B cell (primary cell): Measurements from ENCODE around the gene PAM. TPM values are rescaled to one million over a fixed set of nuclear protein-coding genes. Genes with fewer than 3 reads are reported as not detected.

Experiments used
- ATAC-seq: fragments of 200-7000 bp; cut with Tn5 transposase; one replicate; pipeline ENCODE4 v1.10.0; 2021; ENCODE audit warnings: low read depth, mild to moderate bottlenecking, moderate number of reproducible peaks, moderate library complexity
- CTCF ChIA-PET: fragments of 350-600 bp; sonication (Branson Sonifier 250); formaldehyde crosslinking; loops from one replicate; lab custom pipeline; 2021; ENCODE audit warnings: antibody characterized with exemption, inconsistent platforms; lab: Charles Lee
- POLR2A ChIA-PET: fragments of 350-600 bp; sonication (Branson Sonifier 250); formaldehyde crosslinking; loops from one replicate; lab custom pipeline; 2021; ENCODE audit warnings: antibody characterized with exemption; lab: Charles Lee
- DNase-seq: peaks from one replicate; pipeline ENCODE4 v3.0.0; 2013
- H2AFZ ChIP-seq: 2 replicates; pipeline ENCODE4 v1.6.1; 2012; ENCODE audit warnings: mild to moderate bottlenecking, low read depth, low read length; ENCODE audit not compliant: insufficient read depth, poor library complexity, severe bottlenecking
- H3K27ac ChIP-seq, 2 donors: 1 replicate in 1 of 2; 2 replicates in 1 of 2; pipeline ENCODE4 v1.5.1; 2012 to 2013; ENCODE audit warnings: low read length in 2 of 2, mild to moderate bottlenecking in 2 of 2, moderate library complexity in 1 of 2
- H3K27me3 ChIP-seq, 4 experiments: fragments of 200-600 bp in 1 of 4; sonication (generic) in 1 of 4; replicated peaks in 1 of 4; 1 replicate in 2 of 4; 2 replicates in 2 of 4; pipeline versions ENCODE4 v1.6.1 to v1.7.0; 2013 to 2016; ENCODE audit warnings: low read length in 3 of 4, mild to moderate bottlenecking in 2 of 4, mixed read lengths in 1 of 4, moderate library complexity in 1 of 4; ENCODE audit not compliant: insufficient read depth in 4 of 4, control insufficient read depth in 3 of 4; ENCODE audit errors: control extremely low read depth in 1 of 4
- H3K36me3 ChIP-seq, 2 experiments: replicated peaks in 1 of 2; 1 replicate in 1 of 2; 2 replicates in 1 of 2; pipeline versions ENCODE4 v1.6.1 to v1.7.1; 2013; ENCODE audit warnings: low read length in 1 of 2; ENCODE audit not compliant: insufficient read depth in 2 of 2, control insufficient read depth in 1 of 2; ENCODE audit errors: control extremely low read depth in 1 of 2, extremely low read depth in 1 of 2
- H3K4me1 ChIP-seq, 2 donors: fragments of 200-600 bp in 1 of 2; sonication (generic) in 1 of 2; 1 replicate in 1 of 2; 2 replicates in 1 of 2; pipeline versions ENCODE4 v1.5.1 to v1.6.1; 2013 to 2017; ENCODE audit warnings: low read length in 2 of 2; ENCODE audit not compliant: control insufficient read depth in 2 of 2, insufficient read depth in 2 of 2
- H3K4me2 ChIP-seq: replicated peaks from 2 replicates; pipeline ENCODE3; 2012; ENCODE audit warnings: mild to moderate bottlenecking, low read depth, low read length; ENCODE audit not compliant: poor library complexity, severe bottlenecking
- H3K4me3 ChIP-seq, 5 experiments: fragments of 200-600 bp in 1 of 5; sonication (generic) in 1 of 5; 1 replicate in 3 of 5; 2 replicates in 2 of 5; pipeline versions ENCODE4 v1.5.1 to v1.7.0; 2011 to 2016; ENCODE audit warnings: low read length in 4 of 5, mild to moderate bottlenecking in 4 of 5, low read depth in 2 of 5, control low read depth in 1 of 5, moderate library complexity in 1 of 5; ENCODE audit not compliant: insufficient read depth in 1 of 5; ENCODE audit errors: control extremely low read depth in 1 of 5, extremely low read depth in 1 of 5
- H3K79me2 ChIP-seq: fragments of 200-600 bp; sonication (generic); one replicate; pipeline ENCODE4 v1.6.0; 2016; ENCODE audit warnings: low read length; ENCODE audit not compliant: control insufficient read depth, insufficient read depth
- H3K9ac ChIP-seq: fragments of 200-600 bp; sonication (generic); 2 replicates; pipeline ENCODE4 v1.6.1; 2017; ENCODE audit warnings: mild to moderate bottlenecking, low read length, moderate library complexity
- H3K9me3 ChIP-seq, 3 donors: one replicate each; pipeline versions ENCODE4 v1.6.1 to v1.7.1; 2013; ENCODE audit warnings: low read length in 2 of 3; ENCODE audit not compliant: control insufficient read depth in 2 of 3, insufficient read depth in 1 of 3; ENCODE audit errors: control extremely low read depth in 1 of 3
- H4K20me1 ChIP-seq: 2 replicates; pipeline ENCODE4 v1.6.0; 2012; ENCODE audit warnings: mild to moderate bottlenecking, low read length; ENCODE audit not compliant: insufficient read depth, control insufficient read depth, poor library complexity, severe bottlenecking
- H3K27ac Mint-ChIP-seq: one replicate; pipeline ENCODE4 v1.8.0; 2021; ENCODE audit warnings: mixed read lengths
- H3K27me3 Mint-ChIP-seq: one replicate; pipeline ENCODE4 v1.8.0; 2021; ENCODE audit warnings: mixed read lengths
- H3K4me1 Mint-ChIP-seq: one replicate; pipeline ENCODE4 v1.8.0; 2021; ENCODE audit warnings: mixed read lengths
- H3K4me3 Mint-ChIP-seq: one replicate; pipeline ENCODE4 v1.8.0; 2021; ENCODE audit warnings: mixed read lengths
- H3K9me3 Mint-ChIP-seq: one replicate; pipeline ENCODE4 v1.8.0; 2022; ENCODE audit warnings: mixed read lengths; ENCODE audit not compliant: insufficient read depth
- EZH2 ChIP-seq: IDR thresholded peaks from 2 replicates; pipeline ENCODE4 v1.6.1; 2012; ENCODE audit warnings: borderline replicate concordance, low read depth, mild to moderate bottlenecking, moderate library complexity, low read length; ENCODE audit not compliant: insufficient read depth, poor library complexity, severe bottlenecking
- WGBS: methylation state at CpG from one replicate; pipeline ENCODE4 v1.1.5; 2013; ENCODE audit warnings: missing lambda C conversion rate; ENCODE audit not compliant: insufficient coverage; 5-methylcytosine and 5-hydroxymethylcytosine counted together
- intact Hi-C: fragments of 100-400 bp; cut with micrococcal nuclease; formaldehyde crosslinking; loops from one replicate; pipeline ENCODE4 v1.10.0; 2022
- polyA plus RNA-seq: library from polyadenylated mRNA; depleted of rRNA; stranded (reverse); fragments of >200 nt; gene quantifications from 2 replicates; pipeline ENCODE4 v1.2.3, GENCODE V29; 2012
- total RNA-seq, 2 donors: library from RNA; stranded (reverse); fragments of 120-200 nt in 1 of 2; gene quantifications; 1 replicate in 1 of 2; 2 replicates in 1 of 2; pipeline versions ENCODE4 v1.2.3 to v1.2.4, GENCODE V29; 2013 to 2022
- TF ChIP-seq, protein P1 (sequence below): fragments of 200-600 bp; IDR thresholded peaks from one replicate; pipeline ENCODE4 v1.8.0; 2022; ENCODE audit warnings: antibody characterized with exemption, mild to moderate bottlenecking

PAM gene
- total and polyA plus RNA-seq, 2 donors (not counting 1 experiment from before 2014, with no cell fraction given) = 1.00 to 34.8 TPM

DNA sequence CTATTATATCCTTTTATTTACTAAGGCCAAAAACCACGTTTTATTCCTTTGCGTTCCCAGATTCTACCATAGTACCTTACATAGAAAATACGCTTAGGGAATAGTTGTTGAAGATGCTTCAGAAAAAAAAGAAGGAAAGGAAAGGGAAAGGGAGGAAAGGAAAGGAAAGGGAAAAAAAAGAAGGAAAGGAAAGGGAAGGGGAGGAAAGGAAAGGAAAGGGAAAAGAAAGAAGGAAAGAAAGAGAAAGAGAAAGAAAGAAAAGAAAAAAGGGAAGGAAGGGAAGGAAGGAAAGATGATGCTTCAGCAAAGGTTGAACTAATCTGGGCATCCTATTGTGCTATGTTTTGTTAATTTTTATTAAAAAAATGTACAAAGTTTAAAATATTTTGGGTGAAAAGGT is 233.4 kb downstream of the PAM start:
- Histone ChIP-seq H3K4me2 (no peak overlapping the region), H3K4me1 (no peaks in the 10 kb centered on the region), H3K27me3 (no peaks in the 10 kb centered on the region), H4K20me1 (no peaks in the 10 kb centered on the region), H3K36me3 (no peaks in the 10 kb centered on the region), H3K9ac (no peak overlapping the region), H3K4me3 (no peak overlapping the region), H3K9me3 (no peaks in the 10 kb centered on the region), H3K27ac (no peak overlapping the region), H3K79me2 (no peaks in the 10 kb centered on the region), H2AFZ (no peak overlapping the region)
- H3K27me3 Mint-ChIP-seq = no peaks in the 10 kb centered on the region
- H3K4me1 Mint-ChIP-seq = no peaks in the 10 kb centered on the region
- DNase-seq (no peak), ATAC-seq (no peak)
- intact Hi-C loops = no loop called here
- H3K4me3 Mint-ChIP-seq = no peak overlapping the region
- no CpG with 5 or more reads among the region's 3 CpGs for WGBS
- peaks cover 5% of the 10 kb centered on the region for H3K9me3 Mint-ChIP-seq
- CTCF ChIA-PET = no interaction called here
- no peak for TF ChIP-seq EZH2
- TF ChIP-seq, protein P1, sequence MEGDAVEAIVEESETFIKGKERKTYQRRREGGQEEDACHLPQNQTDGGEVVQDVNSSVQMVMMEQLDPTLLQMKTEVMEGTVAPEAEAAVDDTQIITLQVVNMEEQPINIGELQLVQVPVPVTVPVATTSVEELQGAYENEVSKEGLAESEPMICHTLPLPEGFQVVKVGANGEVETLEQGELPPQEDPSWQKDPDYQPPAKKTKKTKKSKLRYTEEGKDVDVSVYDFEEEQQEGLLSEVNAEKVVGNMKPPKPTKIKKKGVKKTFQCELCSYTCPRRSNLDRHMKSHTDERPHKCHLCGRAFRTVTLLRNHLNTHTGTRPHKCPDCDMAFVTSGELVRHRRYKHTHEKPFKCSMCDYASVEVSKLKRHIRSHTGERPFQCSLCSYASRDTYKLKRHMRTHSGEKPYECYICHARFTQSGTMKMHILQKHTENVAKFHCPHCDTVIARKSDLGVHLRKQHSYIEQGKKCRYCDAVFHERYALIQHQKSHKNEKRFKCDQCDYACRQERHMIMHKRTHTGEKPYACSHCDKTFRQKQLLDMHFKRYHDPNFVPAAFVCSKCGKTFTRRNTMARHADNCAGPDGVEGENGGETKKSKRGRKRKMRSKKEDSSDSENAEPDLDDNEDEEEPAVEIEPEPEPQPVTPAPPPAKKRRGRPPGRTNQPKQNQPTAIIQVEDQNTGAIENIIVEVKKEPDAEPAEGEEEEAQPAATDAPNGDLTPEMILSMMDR = no peak
- no peak overlapping the region for H3K27ac Mint-ChIP-seq
- POLR2A ChIA-PET = no interaction called here

DNA sequence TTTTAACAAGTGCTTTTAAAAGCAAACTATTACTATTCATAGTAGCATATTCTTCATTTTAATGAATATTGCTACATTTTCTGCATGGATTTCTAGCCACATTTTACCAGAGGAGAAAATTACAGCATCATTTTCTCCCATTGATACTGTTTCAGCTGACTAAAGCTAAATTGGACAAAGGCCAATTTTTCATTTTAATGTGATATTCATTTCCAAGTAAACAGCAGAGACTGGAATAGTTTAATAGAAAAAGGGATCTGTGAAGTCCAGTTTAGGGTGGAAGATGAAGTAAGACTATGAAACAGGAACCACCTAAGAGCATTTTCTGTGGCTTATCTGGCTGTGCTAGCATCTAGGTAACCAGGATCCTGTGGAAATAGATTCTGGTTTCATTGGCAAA is 236.7 kb downstream of the PAM start:
- no peak for DNase-seq
- H3K79me2 ChIP-seq = no peaks in the 10 kb centered on the region
- H3K4me2 ChIP-seq = no peak overlapping the region
- intact Hi-C loops = no loop called here
- H3K9me3 Mint-ChIP-seq = peaks cover 5% of the 10 kb centered on the region
- no peaks in the 10 kb centered on the region for H3K4me1 ChIP-seq
- no peak overlapping the region for H3K27ac Mint-ChIP-seq
- TF ChIP-seq, protein P1 = no peak
- no peak for TF ChIP-seq EZH2
- no peaks in the 10 kb centered on the region for H3K27me3 ChIP-seq
- ATAC-seq = no peak
- no peaks in the 10 kb centered on the region for H3K4me1 Mint-ChIP-seq
- no peak overlapping the region for H3K9ac ChIP-seq
- H2AFZ ChIP-seq = no peak overlapping the region
- H3K4me3 Mint-ChIP-seq = no peak overlapping the region
- CTCF ChIA-PET = no interaction called here
- H3K36me3 ChIP-seq = no peaks in the 10 kb centered on the region
- H3K27ac ChIP-seq = no peak overlapping the region
- POLR2A ChIA-PET = no interaction called here
- no peaks in the 10 kb centered on the region for H3K9me3 ChIP-seq
- H3K27me3 Mint-ChIP-seq = no peaks in the 10 kb centered on the region
- no peaks in the 10 kb centered on the region for H4K20me1 ChIP-seq
- no peak overlapping the region for H3K4me3 ChIP-seq
